GM12892 (cell line): Measurements from ENCODE around the gene TBCA.

Source experiments
- POLR2A ChIP-seq: IDR thresholded peaks from 2 replicates; pipeline ENCODE4 v1.6.1; 2011; ENCODE audit warnings: low read depth, low read length, control low read depth
- TAF1 ChIP-seq: IDR thresholded peaks from 2 replicates; pipeline ENCODE4 v1.6.1; 2011; ENCODE audit warnings: low read depth, mild to moderate bottlenecking, control low read depth, low read length, borderline replicate concordance

DNA sequence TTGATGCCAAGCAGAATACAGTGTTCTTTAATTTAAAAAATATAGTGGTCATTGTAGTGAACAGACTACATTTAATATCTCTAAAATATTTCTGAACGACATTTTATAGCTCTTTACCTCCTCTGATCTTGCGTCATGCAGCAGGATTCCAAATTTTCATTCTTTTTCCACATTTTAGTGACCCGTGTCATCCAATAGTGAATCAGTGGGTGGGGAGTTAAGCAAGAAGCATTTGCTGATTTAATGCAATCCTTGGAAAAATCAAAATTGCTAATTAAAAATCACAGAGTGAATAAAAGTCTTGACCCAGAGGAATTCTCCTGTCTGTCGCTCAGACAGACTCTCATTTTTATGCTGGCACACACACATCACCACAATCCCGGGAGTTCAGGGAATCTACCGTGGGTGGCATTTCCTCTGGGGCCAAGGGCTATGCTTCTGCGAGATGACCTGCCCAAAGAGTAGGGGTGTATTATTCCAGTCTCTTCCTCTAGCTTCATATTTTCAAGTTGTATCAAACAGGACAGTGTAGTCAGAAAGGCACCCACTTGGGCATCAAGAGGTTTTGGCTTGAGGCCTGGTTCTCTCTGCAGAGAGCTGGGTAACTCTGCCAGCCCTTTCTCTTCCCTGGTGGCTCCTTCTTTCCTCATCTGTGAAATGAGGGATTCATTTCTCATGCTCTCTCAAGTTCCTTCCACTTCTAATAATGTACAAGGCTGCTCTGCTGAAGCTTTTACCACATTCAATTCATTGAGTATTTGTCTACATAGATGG, 112.9 kb downstream of the TBCA start:
- TF ChIP-seq POLR2A (no peak), TAF1 (no peak)
